ENCODE measurements around the gene KIF20B. TPM values are rescaled to one million over a fixed set of nuclear protein-coding genes. Genes with fewer than 3 reads are reported as not detected.
"Not testable (repeated sequence)": the region's sequence is repeated elsewhere in the genome, so short reads cannot be mapped to it uniquely, and the experiment has no call there.

KIF20B gene
- total RNA-seq, 2 experiments from 2014 or later, result 56.4 to 58.1 TPM

GRCh38 chr10:89763671-89764070 lies 62.3 kb downstream of the KIF20B start:
- DNase-seq; H3K4me1 Mint-ChIP-seq; H3K27me3 Mint-ChIP-seq; H3K9me3 Mint-ChIP-seq; H3K4me3 Mint-ChIP-seq; POLR2A ChIA-PET; H3K27ac Mint-ChIP-seq; ATAC-seq (ENCODE audit: low read depth): not testable (repeated sequence)
- H3K36me3 Mint-ChIP-seq, result peaks cover 58% of the 10 kb centered on the region

- ATAC-seq (ENCODE audit: low read depth) (no peak), DNase-seq (no peak)
- H3K27me3 Mint-ChIP-seq, result no peaks in the 10 kb centered on the region
- POLR2A ChIA-PET, result no interaction called here
- no peak overlapping the region for H3K4me3 Mint-ChIP-seq
- H3K27ac Mint-ChIP-seq, result no peak overlapping the region
- no peaks in the 10 kb centered on the region for H3K9me3 Mint-ChIP-seq
- peaks cover 54% of the 10 kb centered on the region for H3K36me3 Mint-ChIP-seq
- H3K4me1 Mint-ChIP-seq, result peaks cover 1% of the 10 kb centered on the region
Measured at GRCh38 chr10:89771684-89772083, 70.3 kb downstream of the KIF20B start.

- no peak for DNase-seq
- no peak for ATAC-seq (ENCODE audit: low read depth)
- no peak overlapping the region for H3K4me3 Mint-ChIP-seq
- no peaks in the 10 kb centered on the region for H3K9me3 Mint-ChIP-seq
- H3K27me3 Mint-ChIP-seq, result no peaks in the 10 kb centered on the region
- peaks cover 63% of the 10 kb centered on the region for H3K36me3 Mint-ChIP-seq
- peaks cover 1% of the 10 kb centered on the region for H3K4me1 Mint-ChIP-seq
- POLR2A ChIA-PET, result no interaction called here
- H3K27ac Mint-ChIP-seq, result no peak overlapping the region
Measured at GRCh38 chr10:89773081-89773480, 71.7 kb downstream of the KIF20B start.

GRCh38 chr10:89776665-89777064 lies 75.3 kb downstream of the KIF20B start:
- POLR2A ChIA-PET, result no interaction called here
- Mint-ChIP-seq H3K36me3 (peaks cover 54% of the 10 kb centered on the region), H3K27me3 (no peaks in the 10 kb centered on the region), H3K4me3 (no peak overlapping the region), H3K9me3 (no peaks in the 10 kb centered on the region), H3K4me1 (no peaks in the 10 kb centered on the region), H3K27ac (no peak overlapping the region)
- ATAC-seq (ENCODE audit: low read depth) (no peak), DNase-seq (no peak)

- Mint-ChIP-seq H3K36me3 (peaks cover 22% of the 10 kb centered on the region), H3K27ac (no peak overlapping the region), H3K9me3 (no peaks in the 10 kb centered on the region), H3K4me3 (no peak overlapping the region), H3K4me1 (peaks cover 2% of the 10 kb centered on the region), H3K27me3 (no peaks in the 10 kb centered on the region)
- POLR2A ChIA-PET, result no interaction called here
- DNase-seq, result no peak
- no peak for ATAC-seq (ENCODE audit: low read depth)
Measured at GRCh38 chr10:89782470-89782869, 81.1 kb downstream of the KIF20B start.

- POLR2A ChIA-PET, result no interaction called here
- Mint-ChIP-seq H3K27ac (no peak overlapping the region), H3K27me3 (no peaks in the 10 kb centered on the region), H3K4me3 (no peak overlapping the region), H3K4me1 (peaks cover 2% of the 10 kb centered on the region), H3K36me3 (peaks cover 17% of the 10 kb centered on the region), H3K9me3 (no peaks in the 10 kb centered on the region)
- no peak for ATAC-seq (ENCODE audit: low read depth)
- no peak for DNase-seq
Measured at GRCh38 chr10:89783406-89783805, 82.0 kb downstream of the KIF20B start.

GRCh38 chr10:89785095-89785494 lies 83.7 kb downstream of the KIF20B start:
- DNase-seq (no peak), ATAC-seq (ENCODE audit: low read depth) (no peak)
- H3K4me3 Mint-ChIP-seq, result no peak overlapping the region
- H3K36me3 Mint-ChIP-seq, result peaks cover 7% of the 10 kb centered on the region
- H3K9me3 Mint-ChIP-seq, result no peaks in the 10 kb centered on the region
- peaks cover 10% of the 10 kb centered on the region for H3K4me1 Mint-ChIP-seq
- no peaks in the 10 kb centered on the region for H3K27me3 Mint-ChIP-seq
- H3K27ac Mint-ChIP-seq, result no peak overlapping the region
- POLR2A ChIA-PET, result no interaction called here

GRCh38 chr10:89789188-89789877 lies 87.9 kb downstream of the KIF20B start:
- POLR2A ChIA-PET, result no interaction called here
- ATAC-seq (ENCODE audit: low read depth), result peak; percentile 36

GRCh38 chr10:89792187-89792586 lies 90.8 kb downstream of the KIF20B start:
- H3K27me3 Mint-ChIP-seq, result no peaks in the 10 kb centered on the region
- DNase-seq (no peak), ATAC-seq (ENCODE audit: low read depth) (no peak)
- H3K36me3 Mint-ChIP-seq, result no peaks in the 10 kb centered on the region
- H3K9me3 Mint-ChIP-seq, result no peaks in the 10 kb centered on the region
- peaks cover 8% of the 10 kb centered on the region for H3K4me1 Mint-ChIP-seq
- H3K4me3 Mint-ChIP-seq, result no peak overlapping the region
- no peak overlapping the region for H3K27ac Mint-ChIP-seq
- POLR2A ChIA-PET, result no interaction called here

More at GRCh38 chr10:89789188-89789877, 87.9 kb downstream of the KIF20B start:
- no peaks in the 10 kb centered on the region for H3K36me3 Mint-ChIP-seq
- DNase-seq, result no peak
- H3K27me3 Mint-ChIP-seq, result no peaks in the 10 kb centered on the region
- H3K4me1 Mint-ChIP-seq, result peaks cover 10% of the 10 kb centered on the region
- H3K9me3 Mint-ChIP-seq, result no peaks in the 10 kb centered on the region
- no peak overlapping the region for H3K27ac Mint-ChIP-seq
- no peak overlapping the region for H3K4me3 Mint-ChIP-seq

- Mint-ChIP-seq H3K36me3 (no peaks in the 10 kb centered on the region), H3K27ac (no peak overlapping the region), H3K9me3 (no peaks in the 10 kb centered on the region), H3K4me1 (peaks cover 7% of the 10 kb centered on the region), H3K27me3 (no peaks in the 10 kb centered on the region), H3K4me3 (no peak overlapping the region)
- DNase-seq, result no peak
- POLR2A ChIA-PET, result no interaction called here
- peak; percentile 63 for ATAC-seq (ENCODE audit: low read depth)
Measured at GRCh38 chr10:89793649-89794254, 92.4 kb downstream of the KIF20B start.

GRCh38 chr10:89795840-89796239 lies 94.5 kb downstream of the KIF20B start:
- H3K36me3 Mint-ChIP-seq, result no peaks in the 10 kb centered on the region
- peaks cover 2% of the 10 kb centered on the region for H3K27me3 Mint-ChIP-seq
- no peaks in the 10 kb centered on the region for H3K9me3 Mint-ChIP-seq
- DNase-seq (no peak), ATAC-seq (ENCODE audit: low read depth) (no peak)
- H3K4me3 Mint-ChIP-seq, result no peak overlapping the region
- POLR2A ChIA-PET, result no interaction called here
- no peaks in the 10 kb centered on the region for H3K4me1 Mint-ChIP-seq
- H3K27ac Mint-ChIP-seq, result no peak overlapping the region

- H3K9me3 Mint-ChIP-seq, result no peaks in the 10 kb centered on the region
- H3K27ac Mint-ChIP-seq, result no peak overlapping the region
- no peak overlapping the region for H3K4me3 Mint-ChIP-seq
- ATAC-seq (ENCODE audit: low read depth), result no peak
- POLR2A ChIA-PET, result no interaction called here
- DNase-seq, result no peak
- H3K27me3 Mint-ChIP-seq, result peaks cover 5% of the 10 kb centered on the region
- no peaks in the 10 kb centered on the region for H3K4me1 Mint-ChIP-seq
- H3K36me3 Mint-ChIP-seq, result no peaks in the 10 kb centered on the region
Measured at GRCh38 chr10:89798092-89798491, 96.7 kb downstream of the KIF20B start.

GRCh38 chr10:89799573-89799972 lies 98.2 kb downstream of the KIF20B start:
- POLR2A ChIA-PET, result no interaction called here
- H3K4me1 Mint-ChIP-seq, result peaks cover 2% of the 10 kb centered on the region
- H3K27me3 Mint-ChIP-seq, result peaks cover 5% of the 10 kb centered on the region
- ATAC-seq (ENCODE audit: low read depth) (no peak), DNase-seq (no peak)
- H3K36me3 Mint-ChIP-seq, result no peaks in the 10 kb centered on the region
- no peak overlapping the region for H3K4me3 Mint-ChIP-seq
- no peaks in the 10 kb centered on the region for H3K9me3 Mint-ChIP-seq
- no peak overlapping the region for H3K27ac Mint-ChIP-seq

- Mint-ChIP-seq H3K4me1 (peaks cover 8% of the 10 kb centered on the region), H3K27ac (no peak overlapping the region), H3K4me3 (no peak overlapping the region), H3K27me3 (peaks cover 13% of the 10 kb centered on the region), H3K9me3 (no peaks in the 10 kb centered on the region), H3K36me3 (no peaks in the 10 kb centered on the region)
- ATAC-seq (ENCODE audit: low read depth) (peak; percentile 30), DNase-seq (no peak)
- POLR2A ChIA-PET, result no interaction called here
Measured at GRCh38 chr10:89805599-89806013, 104.2 kb downstream of the KIF20B start.

Measured in activated naive CD8-positive, alpha-beta T cell treated with anti-CD3 and anti-CD28 coated beads, Interleukin-2, amount 10 ng/mL, durations not matched to agents 7 days and 5 days (primary cell).